ENCODE results near the gene AMBN.

Gene AMBN

GRCh38 chr4:70601422-70602039, 9.5 kb downstream of the AMBN start:
- WGBS (ENCODE audit: extremely low coverage, insufficient coverage, low lambda C conversion rate): no CpG with 5 or more reads among the region's 5 CpGs
- DNase-seq: peak; percentile 90

GRCh38 chr4:70603856-70604255, 11.8 kb downstream of the AMBN start:
- Histone ChIP-seq H3K27me3 (ENCODE audit: insufficient read depth, low read length, poor library complexity) (no peaks in the 10 kb centered on the region), H3K4ac (ENCODE audit: low read depth, low read length) (no peak overlapping the region), H3K9ac (ENCODE audit: low read length) (no peak overlapping the region), H3K79me1 (ENCODE audit: low read length) (no peaks in the 10 kb centered on the region), H2AK5ac (ENCODE audit: low read length) (no peak overlapping the region), H3K79me2 (ENCODE audit: control insufficient read depth, insufficient read depth, low read length) (no peaks in the 10 kb centered on the region), H3K23ac (ENCODE audit: low read length) (no peak overlapping the region), H4K5ac (ENCODE audit: low read length) (no peak overlapping the region), H3K36me3 (ENCODE audit: control insufficient read depth, insufficient read depth, low read length) (no peaks in the 10 kb centered on the region), H3K4me2 (ENCODE audit: low read length) (no peak overlapping the region), H2BK120ac (ENCODE audit: low read depth, low read length) (no peak overlapping the region), H3K56ac (ENCODE audit: low read length) (no peak overlapping the region), H4K8ac (ENCODE audit: low read depth, low read length) (no peak overlapping the region), H3K18ac (ENCODE audit: low read length) (no peak overlapping the region), H3K4me1 (ENCODE audit: control insufficient read depth, low read depth, low read length) (no peaks in the 10 kb centered on the region), H3K27ac (ENCODE audit: low read depth, low read length) (no peak overlapping the region), H3K4me3 (ENCODE audit: low read length) (no peak overlapping the region), H2BK15ac (replicated peaks; ENCODE audit: low read depth) (no peak overlapping the region), H2BK5ac (ENCODE audit: low read length) (no peak overlapping the region)
- WGBS (ENCODE audit: extremely low coverage, insufficient coverage, low lambda C conversion rate): no CpG with 5 or more reads among the region's 3 CpGs
- DNase-seq: no peak

More at GRCh38 chr4:70601422-70602039, 9.5 kb downstream of the AMBN start:
- Histone ChIP-seq H4K8ac (ENCODE audit: low read depth, low read length) (no peak overlapping the region), H3K27ac (ENCODE audit: low read depth, low read length) (no peak overlapping the region), H2AK5ac (ENCODE audit: low read length) (no peak overlapping the region), H3K4me1 (ENCODE audit: control insufficient read depth, low read depth, low read length) (no peaks in the 10 kb centered on the region), H3K4ac (ENCODE audit: low read depth, low read length) (no peak overlapping the region), H2BK5ac (ENCODE audit: low read length) (no peak overlapping the region), H2BK120ac (ENCODE audit: low read depth, low read length) (no peak overlapping the region), H3K9ac (ENCODE audit: low read length) (no peak overlapping the region), H3K4me2 (ENCODE audit: low read length) (no peak overlapping the region), H4K5ac (ENCODE audit: low read length) (no peak overlapping the region), H3K23ac (ENCODE audit: low read length) (no peak overlapping the region), H3K79me1 (ENCODE audit: low read length) (no peaks in the 10 kb centered on the region), H2BK15ac (replicated peaks; ENCODE audit: low read depth) (no peak overlapping the region), H3K18ac (ENCODE audit: low read length) (no peak overlapping the region), H3K56ac (ENCODE audit: low read length) (no peak overlapping the region), H3K36me3 (ENCODE audit: control insufficient read depth, insufficient read depth, low read length) (no peaks in the 10 kb centered on the region), H3K79me2 (ENCODE audit: control insufficient read depth, insufficient read depth, low read length) (no peaks in the 10 kb centered on the region), H3K27me3 (ENCODE audit: insufficient read depth, low read length, poor library complexity) (no peaks in the 10 kb centered on the region), H3K4me3 (ENCODE audit: low read length) (no peak overlapping the region)

- Histone ChIP-seq H3K4me2 (ENCODE audit: low read length) (no peak overlapping the region), H2BK5ac (ENCODE audit: low read length) (no peak overlapping the region), H2AK5ac (ENCODE audit: low read length) (no peak overlapping the region), H3K79me1 (ENCODE audit: low read length) (no peaks in the 10 kb centered on the region), H3K4me3 (ENCODE audit: low read length) (no peak overlapping the region), H3K27ac (ENCODE audit: low read depth, low read length) (no peak overlapping the region), H3K4me1 (ENCODE audit: control insufficient read depth, low read depth, low read length) (no peaks in the 10 kb centered on the region), H3K56ac (ENCODE audit: low read length) (no peak overlapping the region), H3K4ac (ENCODE audit: low read depth, low read length) (no peak overlapping the region), H4K8ac (ENCODE audit: low read depth, low read length) (no peak overlapping the region), H2BK15ac (replicated peaks; ENCODE audit: low read depth) (no peak overlapping the region), H3K79me2 (ENCODE audit: control insufficient read depth, insufficient read depth, low read length) (no peaks in the 10 kb centered on the region), H3K27me3 (ENCODE audit: insufficient read depth, low read length, poor library complexity) (no peaks in the 10 kb centered on the region), H3K18ac (ENCODE audit: low read length) (no peak overlapping the region), H4K5ac (ENCODE audit: low read length) (no peak overlapping the region), H3K23ac (ENCODE audit: low read length) (no peak overlapping the region), H3K36me3 (ENCODE audit: control insufficient read depth, insufficient read depth, low read length) (no peaks in the 10 kb centered on the region), H3K9ac (ENCODE audit: low read length) (no peak overlapping the region), H2BK120ac (ENCODE audit: low read depth, low read length) (no peak overlapping the region)
- DNase-seq: no peak
- WGBS (ENCODE audit: extremely low coverage, insufficient coverage, low lambda C conversion rate): no CpG with 5 or more reads among the region's 8 CpGs
Observed at GRCh38 chr4:70606459-70606858, 14.4 kb downstream of the AMBN start.

- no peak overlapping the region for H3K27ac ChIP-seq (ENCODE audit: low read depth, low read length)
Observed at GRCh38 chr4:70607334-70607853, 15.3 kb downstream of the AMBN start.

GRCh38 chr4:70608324-70608723, 16.3 kb downstream of the AMBN start:
- no peaks in the 10 kb centered on the region for H3K36me3 ChIP-seq (ENCODE audit: control insufficient read depth, insufficient read depth, low read length)
- H2BK120ac ChIP-seq (ENCODE audit: low read depth, low read length): no peak overlapping the region
- H3K27ac ChIP-seq (ENCODE audit: low read depth, low read length): no peak overlapping the region
- no peak overlapping the region for H2BK5ac ChIP-seq (ENCODE audit: low read length)
- H3K4ac ChIP-seq (ENCODE audit: low read depth, low read length): no peak overlapping the region
- no peak overlapping the region for H3K18ac ChIP-seq (ENCODE audit: low read length)
- H3K9ac ChIP-seq (ENCODE audit: low read length): no peak overlapping the region
- H3K23ac ChIP-seq (ENCODE audit: low read length): no peak overlapping the region
- no peaks in the 10 kb centered on the region for H3K27me3 ChIP-seq (ENCODE audit: insufficient read depth, low read length, poor library complexity)
- no peaks in the 10 kb centered on the region for H3K79me2 ChIP-seq (ENCODE audit: control insufficient read depth, insufficient read depth, low read length)
- no peak overlapping the region for H2AK5ac ChIP-seq (ENCODE audit: low read length)
- no peaks in the 10 kb centered on the region for H3K79me1 ChIP-seq (ENCODE audit: low read length)
- no peak overlapping the region for H3K4me3 ChIP-seq (ENCODE audit: low read length)
- no peak overlapping the region for H3K56ac ChIP-seq (ENCODE audit: low read length)
- H4K5ac ChIP-seq (ENCODE audit: low read length): no peak overlapping the region
- DNase-seq: no peak
- H4K8ac ChIP-seq (ENCODE audit: low read depth, low read length): no peak overlapping the region
- no peaks in the 10 kb centered on the region for H3K4me1 ChIP-seq (ENCODE audit: control insufficient read depth, low read depth, low read length)
- WGBS (ENCODE audit: extremely low coverage, insufficient coverage, low lambda C conversion rate): no CpG with 5 or more reads among the region's 2 CpGs
- H3K4me2 ChIP-seq (ENCODE audit: low read length): no peak overlapping the region
- no peak overlapping the region for H2BK15ac ChIP-seq (replicated peaks; ENCODE audit: low read depth)

More at GRCh38 chr4:70607334-70607853, 15.3 kb downstream of the AMBN start:
- Histone ChIP-seq H3K18ac (ENCODE audit: low read length) (peak overlapping the region; percentile 31), H3K36me3 (ENCODE audit: control insufficient read depth, insufficient read depth, low read length) (no peaks in the 10 kb centered on the region), H3K27me3 (ENCODE audit: insufficient read depth, low read length, poor library complexity) (no peaks in the 10 kb centered on the region), H3K79me2 (ENCODE audit: control insufficient read depth, insufficient read depth, low read length) (no peaks in the 10 kb centered on the region), H3K4ac (ENCODE audit: low read depth, low read length) (no peak overlapping the region), H3K56ac (ENCODE audit: low read length) (no peak overlapping the region), H2BK120ac (ENCODE audit: low read depth, low read length) (no peak overlapping the region), H4K8ac (ENCODE audit: low read depth, low read length) (no peak overlapping the region), H3K4me2 (ENCODE audit: low read length) (no peak overlapping the region), H2BK15ac (replicated peaks; ENCODE audit: low read depth) (no peak overlapping the region), H2AK5ac (ENCODE audit: low read length) (no peak overlapping the region), H3K9ac (ENCODE audit: low read length) (no peak overlapping the region), H4K5ac (ENCODE audit: low read length) (no peak overlapping the region), H3K79me1 (ENCODE audit: low read length) (no peaks in the 10 kb centered on the region), H3K23ac (ENCODE audit: low read length) (no peak overlapping the region), H3K4me3 (ENCODE audit: low read length) (no peak overlapping the region), H3K4me1 (ENCODE audit: control insufficient read depth, low read depth, low read length) (no peaks in the 10 kb centered on the region), H2BK5ac (ENCODE audit: low read length) (no peak overlapping the region)
- no CpG with 5 or more reads among the region's 3 CpGs for WGBS (ENCODE audit: extremely low coverage, insufficient coverage, low lambda C conversion rate)
- DNase-seq: no peak
